Coronary artery (tissue), 2 donors: ENCODE data around the gene ZNF860.

Source experiments
- DNase-seq: peaks from one replicate; pipeline ENCODE4 v3.0.0-alpha.2; 2017; ENCODE audit warnings: low spot score
- H3K27ac ChIP-seq, 2 donors: fragments of 200-600 bp; sonication (generic); one replicate each; pipeline ENCODE4 v1.5.1; 2016 to 2019
- H3K4me3 ChIP-seq: fragments of 200-600 bp; sonication (generic); 2 replicates; pipeline ENCODE4 v1.5.1; 2016; ENCODE audit warnings: mild to moderate bottlenecking, moderate library complexity
- CTCF ChIP-seq: fragments of 200-600 bp; sonication (generic); IDR thresholded peaks from one replicate; pipeline ENCODE4 v1.5.1; 2019; ENCODE audit warnings: antibody characterized with exemption

Gene ZNF860

GRCh38 chr3:32021155-32021554 is 39.6 kb downstream of the ZNF860 start:
- H3K4me3 ChIP-seq = no peak overlapping the region
- no peak for TF ChIP-seq CTCF
- no peak for DNase-seq
- no peak overlapping the region for H3K27ac ChIP-seq

DNA sequence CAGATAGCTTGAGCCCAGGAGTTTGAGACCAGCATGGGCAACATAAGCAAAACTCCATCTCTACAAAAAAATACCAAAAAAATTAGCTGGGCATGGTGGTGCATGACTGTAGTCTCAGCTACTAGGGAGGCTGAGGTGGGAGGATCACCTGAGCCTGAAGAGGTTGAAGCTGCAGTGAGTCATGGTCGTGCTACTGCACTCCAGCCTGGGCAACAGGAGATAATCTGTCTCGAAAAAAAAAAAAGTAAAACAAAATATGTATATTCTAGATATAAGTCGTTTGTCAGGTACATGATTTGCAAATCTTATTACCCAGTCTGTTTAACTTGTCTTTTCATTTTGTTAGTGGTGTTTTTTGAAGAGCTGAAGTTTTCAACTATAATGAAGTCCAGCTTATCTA is 40.2 kb downstream of the ZNF860 start:
- no peak for DNase-seq
- TF ChIP-seq CTCF = no peak
- no peak overlapping the region for H3K27ac ChIP-seq

GRCh38 chr3:32022947-32023346 is 41.4 kb downstream of the ZNF860 start:
- H3K4me3 ChIP-seq = no peak overlapping the region
- no peak overlapping the region for H3K27ac ChIP-seq
- no peak for DNase-seq
- TF ChIP-seq CTCF = no peak

More for the DNA sequence above, 40.2 kb downstream of the ZNF860 start:
- no peak overlapping the region for H3K4me3 ChIP-seq

DNA sequence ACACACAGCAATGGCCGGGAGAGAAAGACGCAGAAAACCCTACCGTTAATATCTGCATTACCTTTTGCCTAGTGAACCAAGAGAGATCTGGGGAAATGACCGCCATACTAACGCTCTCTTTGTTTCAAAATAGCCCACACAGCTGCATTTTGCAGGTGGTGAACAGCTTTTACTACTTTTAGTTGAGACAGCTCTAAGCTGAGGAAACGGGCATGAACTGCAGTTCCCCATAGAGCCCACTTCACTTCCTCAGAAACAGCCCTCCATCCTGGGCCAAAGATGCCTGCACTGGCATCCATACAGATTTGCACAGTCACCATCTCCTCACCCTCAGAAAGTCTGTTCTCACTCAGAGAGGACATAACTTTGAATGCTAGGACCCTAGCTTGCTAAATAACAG is 45.0 kb downstream of the ZNF860 start:
- Histone ChIP-seq H3K27ac (no peak overlapping the region), H3K4me3 (no peak overlapping the region)
- no peak for TF ChIP-seq CTCF
- no peak for DNase-seq

- no peak overlapping the region for H3K4me3 ChIP-seq
- DNase-seq = no peak
- no peak for TF ChIP-seq CTCF
- no peak overlapping the region for H3K27ac ChIP-seq
Observed at GRCh38 chr3:32037932-32038267, 56.4 kb downstream of the ZNF860 start.

DNA sequence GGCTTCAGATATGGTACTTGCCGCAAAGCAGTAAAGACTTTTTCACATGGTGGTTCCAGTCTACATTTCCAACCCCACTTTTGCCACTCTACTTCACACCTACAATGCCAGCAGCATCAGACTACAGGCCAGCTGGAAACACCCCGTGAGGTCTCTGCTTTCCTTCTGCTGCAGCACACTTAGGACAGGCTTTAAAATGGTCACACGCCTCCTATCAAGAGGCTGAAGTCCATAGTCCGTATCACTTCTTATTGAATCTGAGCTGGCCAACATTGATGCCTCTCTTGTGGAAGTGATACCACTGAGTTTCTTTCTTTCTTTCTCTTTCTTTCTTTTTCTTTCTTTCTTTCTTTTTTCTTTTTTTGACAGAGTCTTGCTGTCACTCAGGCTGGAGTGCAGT is 59.8 kb downstream of the ZNF860 start:
- no peak for DNase-seq
- TF ChIP-seq CTCF = no peak
- no peak overlapping the region for H3K4me3 ChIP-seq
- H3K27ac ChIP-seq = no peak overlapping the region
